GM12878 (cell line): ENCODE measurements around the gene PLK2. TPM values are rescaled to one million over a fixed set of nuclear protein-coding genes. Genes with fewer than 3 reads are reported as not detected.

Experiments
- ATAC-seq: fragments of 200-7000 bp; cut with Tn5 transposase; 3 replicates; pipeline ENCODE4 v1.9.1; 2020; ENCODE audit warnings: mild to moderate bottlenecking, moderate library complexity
- BruUV-seq: library from RNA; stranded (reverse); fragments of 400-500 nt; replicated peaks from 2 replicates; lab custom pipeline; 2021; lab: Mats Ljungman, UMichigan
- CTCF ChIA-PET: fragments of 300-600 bp; sonication (Branson Sonifier 250); formaldehyde crosslinking; extraction: SDS; loops from one replicate; lab custom pipeline; 2021; ENCODE audit warnings: inconsistent platforms; lab: Yijun Ruan, JAX
- POLR2A ChIA-PET: fragments of 350-600 bp; formaldehyde crosslinking; extraction: SDS; loops from one replicate; lab custom pipeline; 2021; ENCODE audit warnings: inconsistent platforms; lab: Charles Lee
- RAD21 ChIA-PET: fragments of 300-600 bp; sonication (Branson Sonifier 250); formaldehyde crosslinking; loops from one replicate; lab custom pipeline; 2023; ENCODE audit warnings: antibody characterized with exemption; ENCODE audit not compliant: unreplicated experiment; lab: Charles Lee
- SMC1A ChIA-PET: fragments of 300-600 bp; sonication (Branson Sonifier 250); formaldehyde crosslinking; loops from one replicate; lab custom pipeline; 2023; ENCODE audit not compliant: unreplicated experiment, uncharacterized antibody; lab: Charles Lee
- DNase-seq: peaks from one replicate; pipeline ENCODE4 v3.0.0-alpha.2; 2011; ENCODE audit warnings: low read depth, low spot score
- FAIRE-seq: peaks from 3 replicates; lab custom pipeline; 2011; peaks lifted over from hg19 to GRCh38; lab: Jason Lieb, UNC
- H2AFZ ChIP-seq: 2 replicates; pipeline ENCODE4 v1.6.0; 2011; ENCODE audit warnings: low read depth, low read length, control low read depth; ENCODE audit not compliant: control insufficient read depth
- H3K27ac ChIP-seq: 2 replicates; pipeline ENCODE4 v1.5.1; 2011; ENCODE audit warnings: control low read depth; ENCODE audit not compliant: control insufficient read depth, insufficient read depth
- H3K27me3 ChIP-seq, 2 experiments: replicated peaks in 1 of 2; 2 replicates each; pipeline versions ENCODE4 v1.6.0 to v1.6.1; 2011; ENCODE audit warnings: low read length in 1 of 2; ENCODE audit not compliant: control insufficient read depth in 2 of 2, insufficient read depth in 2 of 2
- H3K36me3 ChIP-seq, 2 experiments: 2 replicates each; pipeline ENCODE4 v1.5.1; 2011; ENCODE audit warnings: low read length in 1 of 2; ENCODE audit not compliant: control insufficient read depth in 2 of 2, insufficient read depth in 2 of 2
- H3K4me1 ChIP-seq: 2 replicates; pipeline ENCODE4 v1.6.1; 2011; ENCODE audit warnings: mild to moderate bottlenecking, low read length, moderate library complexity, mixed read lengths; ENCODE audit not compliant: control insufficient read depth, insufficient read depth
- H3K4me2 ChIP-seq: 2 replicates; pipeline ENCODE4 v1.6.0; 2011; ENCODE audit warnings: control low read depth; ENCODE audit not compliant: control insufficient read depth, insufficient read depth
- H3K4me3 ChIP-seq: fragments of 200-600 bp; sonication (generic); 2 replicates; pipeline ENCODE4 v1.5.1; 2016
- H3K79me2 ChIP-seq: 2 replicates; pipeline ENCODE4 v1.6.0; 2011; ENCODE audit warnings: low read length; ENCODE audit not compliant: control insufficient read depth, insufficient read depth
- H3K9ac ChIP-seq: 2 replicates; pipeline ENCODE4 v1.8.0; 2011; ENCODE audit warnings: low read length, control low read depth, mixed read lengths; ENCODE audit not compliant: control insufficient read depth, insufficient read depth
- H3K9me3 ChIP-seq: replicated peaks from 3 replicates; pipeline ENCODE4 v1.5.1; 2011; ENCODE audit warnings: mild to moderate bottlenecking, low read length; ENCODE audit not compliant: control insufficient read depth, insufficient read depth
- H4K20me1 ChIP-seq: 2 replicates; pipeline ENCODE4 v1.6.0; 2011; ENCODE audit not compliant: control insufficient read depth, insufficient read depth
- BMI1 ChIP-seq: fragments of 450-650 bp; IDR thresholded peaks from 2 replicates; pipeline ENCODE4 v1.6.1; 2016; ENCODE audit warnings: mild to moderate bottlenecking, moderate library complexity, borderline replicate concordance
- CBFB ChIP-seq: IDR thresholded peaks from 2 replicates; pipeline ENCODE4 v1.6.1; 2016; ENCODE audit warnings: antibody characterized with exemption, low read depth
- HCFC1 ChIP-seq: fragments of 150-350 bp; IDR thresholded peaks from 2 replicates; pipeline ENCODE4 v1.6.1; 2014; ENCODE audit warnings: low read length
- PRDM15 ChIP-seq: fragments of 450-650 bp; formaldehyde crosslinking; IDR thresholded peaks from 2 replicates; pipeline ENCODE4 v1.4.0; 2020; ENCODE audit warnings: mild to moderate bottlenecking, moderate library complexity
- RAD51 ChIP-seq: fragments of 450-650 bp; IDR thresholded peaks from 2 replicates; pipeline ENCODE4 v1.6.1; 2016; ENCODE audit warnings: moderate library complexity, mild to moderate bottlenecking, inconsistent platforms
- TCF3 ChIP-seq: IDR thresholded peaks from 2 replicates; pipeline ENCODE4 v1.6.1; 2012; ENCODE audit warnings: low read depth, mild to moderate bottlenecking, low read length, borderline replicate concordance; ENCODE audit not compliant: insufficient read depth
- WGBS: methylation state at CpG from one replicate; pipeline ENCODE4 v1.1.6; 2016; ENCODE audit warnings: low lambda C conversion rate; ENCODE audit not compliant: insufficient replicate concordance, insufficient coverage; ENCODE audit errors: missing lambda C conversion rate; 5-methylcytosine and 5-hydroxymethylcytosine counted together
- in situ Hi-C: fragments of 300-500 bp; cut with MboI; formaldehyde crosslinking; loops from 9 replicates; pipeline ENCODE4 v1.14.3; 2018; ENCODE audit warnings: mixed read lengths
- intact Hi-C: fragments of 100-400 bp; cut with micrococcal nuclease; formaldehyde crosslinking; loops from one replicate; pipeline ENCODE4 v1.14.2; 2022; ENCODE audit not compliant: unreplicated experiment
- polyA plus RNA-seq, 11 experiments: library from polyadenylated mRNA; depleted of rRNA in 4 of 11; unstranded in 6 of 11; stranded (reverse) in 5 of 11; fragments of >200 nt; fragmentation: Nextera tagmentation in 4 of 11; fragmentation: Illumina TruSeq in 1 of 11; extraction: Ambion mirVana in 4 of 11; extraction: Trizol in 1 of 11; gene quantifications; 1 replicate in 1 of 11; 2 replicates in 10 of 11; pipeline versions ENCODE4 v1.2.1 to v1.2.3, GENCODE V29; 2011 to 2016; ENCODE audit warnings: inconsistent platforms in 2 of 11, missing spikeins in 2 of 11, low read depth in 1 of 11
- total RNA-seq, 4 experiments: library from RNA; depleted of rRNA in 3 of 4; stranded (reverse); fragments of >200 nt in 3 of 4; fragmentation: Illumina TruSeq in 1 of 4; extraction: Trizol in 1 of 4; gene quantifications; 2 replicates each; pipeline versions ENCODE4 v1.2.1 to v1.2.3, GENCODE V29; 2013 to 2021
- TF ChIP-seq, protein P1 (sequence below): fragments of 450-650 bp; formaldehyde crosslinking; IDR thresholded peaks from 2 replicates; pipeline ENCODE4 v1.5.0; 2022; ENCODE audit warnings: mild to moderate bottlenecking, missing genetic modification characterization

PLK2 gene
- total and polyA plus RNA-seq, 10 of the 15 experiments (the other 5 are each of a cell fraction or from before 2014, with no cell fraction given): 0.07 to 3.9 (median 0.52) TPM

DNA sequence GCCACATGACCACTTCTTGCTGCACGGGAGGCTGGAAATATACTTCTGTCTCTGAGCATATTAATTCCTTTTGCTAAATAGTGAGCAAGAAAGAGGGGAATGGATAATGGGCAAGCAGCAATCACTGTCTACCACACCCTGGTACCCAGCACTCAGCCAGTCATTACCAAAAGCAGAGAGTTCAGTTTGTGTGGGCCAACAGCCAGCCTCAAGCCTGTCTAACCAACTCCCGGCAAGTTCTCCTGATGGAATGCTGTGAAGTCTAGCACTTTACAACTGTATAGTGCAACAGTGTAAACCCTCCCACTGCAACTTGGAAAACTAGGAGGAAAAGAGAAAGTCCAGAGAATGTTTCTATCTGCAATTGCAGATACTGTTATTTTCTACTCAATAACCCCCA, 47.8 kb downstream of the PLK2 start (continued):
- TF ChIP-seq PRDM15 (CRISPR knock-in tag): no peak
- TF ChIP-seq, protein P1, sequence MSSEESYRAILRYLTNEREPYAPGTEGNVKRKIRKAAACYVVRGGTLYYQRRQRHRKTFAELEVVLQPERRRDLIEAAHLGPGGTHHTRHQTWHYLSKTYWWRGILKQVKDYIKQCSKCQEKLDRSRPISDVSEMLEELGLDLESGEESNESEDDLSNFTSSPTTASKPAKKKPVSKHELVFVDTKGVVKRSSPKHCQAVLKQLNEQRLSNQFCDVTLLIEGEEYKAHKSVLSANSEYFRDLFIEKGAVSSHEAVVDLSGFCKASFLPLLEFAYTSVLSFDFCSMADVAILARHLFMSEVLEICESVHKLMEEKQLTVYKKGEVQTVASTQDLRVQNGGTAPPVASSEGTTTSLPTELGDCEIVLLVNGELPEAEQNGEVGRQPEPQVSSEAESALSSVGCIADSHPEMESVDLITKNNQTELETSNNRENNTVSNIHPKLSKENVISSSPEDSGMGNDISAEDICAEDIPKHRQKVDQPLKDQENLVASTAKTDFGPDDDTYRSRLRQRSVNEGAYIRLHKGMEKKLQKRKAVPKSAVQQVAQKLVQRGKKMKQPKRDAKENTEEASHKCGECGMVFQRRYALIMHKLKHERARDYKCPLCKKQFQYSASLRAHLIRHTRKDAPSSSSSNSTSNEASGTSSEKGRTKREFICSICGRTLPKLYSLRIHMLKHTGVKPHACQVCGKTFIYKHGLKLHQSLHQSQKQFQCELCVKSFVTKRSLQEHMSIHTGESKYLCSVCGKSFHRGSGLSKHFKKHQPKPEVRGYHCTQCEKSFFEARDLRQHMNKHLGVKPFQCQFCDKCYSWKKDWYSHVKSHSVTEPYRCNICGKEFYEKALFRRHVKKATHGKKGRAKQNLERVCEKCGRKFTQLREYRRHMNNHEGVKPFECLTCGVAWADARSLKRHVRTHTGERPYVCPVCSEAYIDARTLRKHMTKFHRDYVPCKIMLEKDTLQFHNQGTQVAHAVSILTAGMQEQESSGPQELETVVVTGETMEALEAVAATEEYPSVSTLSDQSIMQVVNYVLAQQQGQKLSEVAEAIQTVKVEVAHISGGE: no peak

DNA sequence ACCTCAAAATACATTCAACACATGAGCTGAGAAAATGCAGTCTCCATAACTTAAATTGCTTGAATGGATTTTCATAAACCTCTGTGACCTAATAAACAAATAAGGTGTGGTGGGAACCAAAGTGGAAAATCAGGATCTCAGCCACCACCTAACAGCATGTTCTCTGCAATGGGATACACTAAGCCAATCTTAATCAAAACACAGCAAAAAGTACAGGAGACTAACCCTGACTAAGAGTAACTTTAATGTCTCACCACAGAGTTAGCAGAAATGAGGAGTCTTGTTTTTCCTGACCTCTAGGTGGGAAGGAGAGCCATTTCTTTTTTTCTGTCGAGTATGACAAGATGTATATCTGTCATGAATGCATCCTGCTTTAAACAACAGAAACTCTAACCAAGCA, 48.5 kb downstream of the PLK2 start:
- H3K79me2 ChIP-seq: no peaks in the 10 kb centered on the region
- H2AFZ ChIP-seq: no peak overlapping the region
- no peak overlapping the region for H3K4me3 ChIP-seq
- ChIA-PET RAD21 (no interaction called here), CTCF (no interaction called here), POLR2A (no interaction called here), SMC1A (no interaction called here)
- WGBS: 0% methylated on average over 1 of the region's 1 CpG
- no peak for DNase-seq
- H3K4me1 ChIP-seq: no peaks in the 10 kb centered on the region
- no peak for FAIRE-seq
- in situ Hi-C loops (no loop called here), intact Hi-C loops (no loop called here)
- BruUV-seq: no TSS peak
- TF ChIP-seq CBFB (no peak), TCF3 (no peak), BMI1 (no peak), RAD51 (no peak), HCFC1 (no peak)
- H3K9me3 ChIP-seq: no peaks in the 10 kb centered on the region
- H3K36me3 ChIP-seq: no peaks in the 10 kb centered on the region
- no peaks in the 10 kb centered on the region for H3K27me3 ChIP-seq
- H4K20me1 ChIP-seq: no peaks in the 10 kb centered on the region
- ATAC-seq: no peak
- no peak overlapping the region for H3K4me2 ChIP-seq
- H3K9ac ChIP-seq: no peak overlapping the region
- H3K27ac ChIP-seq: no peak overlapping the region
